Liver (tissue), 3 donors: ENCODE data around the gene PAIP1.

Experiments
- EGR1 ChIP-seq, 2 donors: IDR thresholded peaks; 2 replicates each; pipeline ENCODE4 v1.6.1; 2016 to 2018; ENCODE audit warnings: antibody characterized with exemption in 2 of 2, low read depth in 2 of 2
- FOXA1 ChIP-seq: IDR thresholded peaks from 2 replicates; pipeline ENCODE4 v1.6.1; 2016; ENCODE audit warnings: antibody characterized with exemption
- HNF4A ChIP-seq, 2 donors: conservative IDR thresholded peaks; 2 replicates each; pipeline ENCODE4 v1.6.1; 2016; ENCODE audit warnings: antibody characterized with exemption in 2 of 2, mild to moderate bottlenecking in 2 of 2
- JUND ChIP-seq, 2 donors: IDR thresholded peaks; 2 replicates each; pipeline ENCODE4 v1.6.1; 2016; ENCODE audit warnings: antibody characterized with exemption in 2 of 2
- RAD21 ChIP-seq, 2 donors: IDR thresholded peaks; 2 replicates each; pipeline ENCODE4 v1.6.1; 2016; ENCODE audit warnings: antibody characterized with exemption in 2 of 2, mild to moderate bottlenecking in 2 of 2
- RXRA ChIP-seq, 2 donors: IDR thresholded peaks; 2 replicates each; pipeline ENCODE4 v1.6.1; 2017 to 2018; ENCODE audit warnings: antibody characterized with exemption in 2 of 2, mild to moderate bottlenecking in 1 of 2
- SP1 ChIP-seq: IDR thresholded peaks from 2 replicates; pipeline ENCODE4 v1.6.1; 2018; ENCODE audit warnings: antibody characterized with exemption, mild to moderate bottlenecking
- TAF1 ChIP-seq: conservative IDR thresholded peaks from 2 replicates; pipeline ENCODE4 v1.6.1; 2016; ENCODE audit warnings: antibody characterized with exemption, mild to moderate bottlenecking
- YY1 ChIP-seq: IDR thresholded peaks from 2 replicates; pipeline ENCODE4 v1.6.1; 2016; ENCODE audit warnings: antibody characterized with exemption, mild to moderate bottlenecking
- TF ChIP-seq, protein P1 (sequence below): fragments of 150-350 bp; IDR thresholded peaks from 2 replicates; pipeline ENCODE4 v1.5.1; 2017; ENCODE audit warnings: improper control_type of control experiment, low read depth, low read length; ENCODE audit not compliant: missing input control
- TF ChIP-seq, protein P2 (sequence below): IDR thresholded peaks from 2 replicates; pipeline ENCODE4 v1.6.1; 2016; ENCODE audit warnings: antibody characterized with exemption
- TF ChIP-seq, protein P3 (sequence below): IDR thresholded peaks from 2 replicates; pipeline ENCODE4 v1.6.1; 2016; ENCODE audit warnings: antibody characterized with exemption
- TF ChIP-seq, protein P4 (sequence below): IDR thresholded peaks from 2 replicates; pipeline ENCODE4 v1.6.1; 2016; ENCODE audit warnings: antibody characterized with exemption
- TF ChIP-seq, protein P5 (sequence below): IDR thresholded peaks from 2 replicates; pipeline ENCODE4 v1.6.1; 2016; ENCODE audit warnings: antibody characterized with exemption, mild to moderate bottlenecking
- donor health status: healthy.
- donor health status: healthy.

DNA sequence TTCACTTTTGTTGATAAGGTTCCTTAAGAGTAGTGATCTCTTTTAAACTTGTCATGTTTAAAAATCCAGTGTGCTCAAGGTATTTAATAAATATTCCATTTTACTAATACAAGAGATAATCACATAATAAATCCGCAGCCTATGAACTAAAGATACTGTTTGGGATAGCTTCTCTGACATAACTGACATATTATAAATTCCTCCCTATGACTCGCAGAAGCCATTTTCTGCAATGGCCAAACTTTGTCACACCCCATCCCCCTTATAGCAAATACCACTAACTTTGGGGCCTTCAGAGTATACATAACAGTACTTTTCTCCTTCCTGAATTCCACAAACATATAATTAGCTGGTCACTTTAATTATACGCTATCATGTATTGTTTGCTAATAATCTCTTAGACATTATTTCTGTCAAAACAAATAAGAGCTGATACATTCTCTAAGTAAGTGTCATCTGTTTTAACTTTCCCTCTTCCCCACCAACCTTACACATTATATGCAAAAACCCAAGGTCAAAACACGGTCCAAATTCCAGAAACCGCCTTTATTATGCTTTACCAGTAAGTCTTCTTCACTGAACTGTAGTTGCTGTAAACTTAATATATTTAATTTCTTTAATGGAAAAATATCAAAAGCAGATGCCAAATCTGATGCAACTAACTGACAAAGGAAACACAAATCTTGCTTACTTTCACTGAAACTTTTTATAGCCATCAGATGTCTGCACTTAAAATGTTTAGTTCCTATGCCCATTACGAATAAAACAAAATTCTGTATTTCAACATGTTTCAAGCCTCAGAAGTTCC lies 74.2 kb downstream of the PAIP1 start:
- TF ChIP-seq, protein P1, sequence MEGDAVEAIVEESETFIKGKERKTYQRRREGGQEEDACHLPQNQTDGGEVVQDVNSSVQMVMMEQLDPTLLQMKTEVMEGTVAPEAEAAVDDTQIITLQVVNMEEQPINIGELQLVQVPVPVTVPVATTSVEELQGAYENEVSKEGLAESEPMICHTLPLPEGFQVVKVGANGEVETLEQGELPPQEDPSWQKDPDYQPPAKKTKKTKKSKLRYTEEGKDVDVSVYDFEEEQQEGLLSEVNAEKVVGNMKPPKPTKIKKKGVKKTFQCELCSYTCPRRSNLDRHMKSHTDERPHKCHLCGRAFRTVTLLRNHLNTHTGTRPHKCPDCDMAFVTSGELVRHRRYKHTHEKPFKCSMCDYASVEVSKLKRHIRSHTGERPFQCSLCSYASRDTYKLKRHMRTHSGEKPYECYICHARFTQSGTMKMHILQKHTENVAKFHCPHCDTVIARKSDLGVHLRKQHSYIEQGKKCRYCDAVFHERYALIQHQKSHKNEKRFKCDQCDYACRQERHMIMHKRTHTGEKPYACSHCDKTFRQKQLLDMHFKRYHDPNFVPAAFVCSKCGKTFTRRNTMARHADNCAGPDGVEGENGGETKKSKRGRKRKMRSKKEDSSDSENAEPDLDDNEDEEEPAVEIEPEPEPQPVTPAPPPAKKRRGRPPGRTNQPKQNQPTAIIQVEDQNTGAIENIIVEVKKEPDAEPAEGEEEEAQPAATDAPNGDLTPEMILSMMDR, result no peak
- TF ChIP-seq TAF1 (no peak), YY1 (no peak), RAD21 (IDR thresholded peaks at IDR 0.05) (no peak), RXRA (IDR thresholded peaks at IDR 0.05) (no peak), SP1 (no peak), HNF4A (conservative IDR thresholded peaks at IDR 0.05) (no peak), EGR1 (IDR thresholded peaks at IDR 0.05; ENCODE audit: low read depth in 2 of 2) (no peak), JUND (IDR thresholded peaks at IDR 0.05) (no peak), FOXA1 (no peak)
- TF ChIP-seq, protein P2, sequence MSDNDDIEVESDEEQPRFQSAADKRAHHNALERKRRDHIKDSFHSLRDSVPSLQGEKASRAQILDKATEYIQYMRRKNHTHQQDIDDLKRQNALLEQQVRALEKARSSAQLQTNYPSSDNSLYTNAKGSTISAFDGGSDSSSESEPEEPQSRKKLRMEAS, result no peak
- TF ChIP-seq, protein P3, sequence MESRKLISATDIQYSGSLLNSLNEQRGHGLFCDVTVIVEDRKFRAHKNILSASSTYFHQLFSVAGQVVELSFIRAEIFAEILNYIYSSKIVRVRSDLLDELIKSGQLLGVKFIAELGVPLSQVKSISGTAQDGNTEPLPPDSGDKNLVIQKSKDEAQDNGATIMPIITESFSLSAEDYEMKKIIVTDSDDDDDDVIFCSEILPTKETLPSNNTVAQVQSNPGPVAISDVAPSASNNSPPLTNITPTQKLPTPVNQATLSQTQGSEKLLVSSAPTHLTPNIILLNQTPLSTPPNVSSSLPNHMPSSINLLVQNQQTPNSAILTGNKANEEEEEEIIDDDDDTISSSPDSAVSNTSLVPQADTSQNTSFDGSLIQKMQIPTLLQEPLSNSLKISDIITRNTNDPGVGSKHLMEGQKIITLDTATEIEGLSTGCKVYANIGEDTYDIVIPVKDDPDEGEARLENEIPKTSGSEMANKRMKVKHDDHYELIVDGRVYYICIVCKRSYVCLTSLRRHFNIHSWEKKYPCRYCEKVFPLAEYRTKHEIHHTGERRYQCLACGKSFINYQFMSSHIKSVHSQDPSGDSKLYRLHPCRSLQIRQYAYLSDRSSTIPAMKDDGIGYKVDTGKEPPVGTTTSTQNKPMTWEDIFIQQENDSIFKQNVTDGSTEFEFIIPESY, result no peak
- TF ChIP-seq, protein P4, sequence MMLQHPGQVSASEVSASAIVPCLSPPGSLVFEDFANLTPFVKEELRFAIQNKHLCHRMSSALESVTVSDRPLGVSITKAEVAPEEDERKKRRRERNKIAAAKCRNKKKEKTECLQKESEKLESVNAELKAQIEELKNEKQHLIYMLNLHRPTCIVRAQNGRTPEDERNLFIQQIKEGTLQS, result no peak
- TF ChIP-seq, protein P5, sequence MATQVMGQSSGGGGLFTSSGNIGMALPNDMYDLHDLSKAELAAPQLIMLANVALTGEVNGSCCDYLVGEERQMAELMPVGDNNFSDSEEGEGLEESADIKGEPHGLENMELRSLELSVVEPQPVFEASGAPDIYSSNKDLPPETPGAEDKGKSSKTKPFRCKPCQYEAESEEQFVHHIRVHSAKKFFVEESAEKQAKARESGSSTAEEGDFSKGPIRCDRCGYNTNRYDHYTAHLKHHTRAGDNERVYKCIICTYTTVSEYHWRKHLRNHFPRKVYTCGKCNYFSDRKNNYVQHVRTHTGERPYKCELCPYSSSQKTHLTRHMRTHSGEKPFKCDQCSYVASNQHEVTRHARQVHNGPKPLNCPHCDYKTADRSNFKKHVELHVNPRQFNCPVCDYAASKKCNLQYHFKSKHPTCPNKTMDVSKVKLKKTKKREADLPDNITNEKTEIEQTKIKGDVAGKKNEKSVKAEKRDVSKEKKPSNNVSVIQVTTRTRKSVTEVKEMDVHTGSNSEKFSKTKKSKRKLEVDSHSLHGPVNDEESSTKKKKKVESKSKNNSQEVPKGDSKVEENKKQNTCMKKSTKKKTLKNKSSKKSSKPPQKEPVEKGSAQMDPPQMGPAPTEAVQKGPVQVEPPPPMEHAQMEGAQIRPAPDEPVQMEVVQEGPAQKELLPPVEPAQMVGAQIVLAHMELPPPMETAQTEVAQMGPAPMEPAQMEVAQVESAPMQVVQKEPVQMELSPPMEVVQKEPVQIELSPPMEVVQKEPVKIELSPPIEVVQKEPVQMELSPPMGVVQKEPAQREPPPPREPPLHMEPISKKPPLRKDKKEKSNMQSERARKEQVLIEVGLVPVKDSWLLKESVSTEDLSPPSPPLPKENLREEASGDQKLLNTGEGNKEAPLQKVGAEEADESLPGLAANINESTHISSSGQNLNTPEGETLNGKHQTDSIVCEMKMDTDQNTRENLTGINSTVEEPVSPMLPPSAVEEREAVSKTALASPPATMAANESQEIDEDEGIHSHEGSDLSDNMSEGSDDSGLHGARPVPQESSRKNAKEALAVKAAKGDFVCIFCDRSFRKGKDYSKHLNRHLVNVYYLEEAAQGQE, result no peak
